ENCODE measurements around the gene PALM.

- TF ChIP-seq CTCF (IDR thresholded peaks at IDR 0.05; ENCODE audit: low read depth, low read length, missing input control) (no peak), HNF4A (conservative IDR thresholded peaks at IDR 0.05) (no peak), JUND (IDR thresholded peaks at IDR 0.05) (no peak), RXRA (IDR thresholded peaks at IDR 0.05) (no peak), ATF3 (IDR thresholded peaks at IDR 0.05) (no peak)
These were observed 74.3 kb downstream of the PALM start for GRCh38 chr19:782878-783668.
